ENCODE results near the gene HIPK2. TPM values are rescaled to one million over a fixed set of nuclear protein-coding genes. Genes with fewer than 3 reads are reported as not detected.

HIPK2 gene
- polyA plus RNA-seq, 3 donors = 1.6 to 12.1 (median 3.0) TPM

DNA sequence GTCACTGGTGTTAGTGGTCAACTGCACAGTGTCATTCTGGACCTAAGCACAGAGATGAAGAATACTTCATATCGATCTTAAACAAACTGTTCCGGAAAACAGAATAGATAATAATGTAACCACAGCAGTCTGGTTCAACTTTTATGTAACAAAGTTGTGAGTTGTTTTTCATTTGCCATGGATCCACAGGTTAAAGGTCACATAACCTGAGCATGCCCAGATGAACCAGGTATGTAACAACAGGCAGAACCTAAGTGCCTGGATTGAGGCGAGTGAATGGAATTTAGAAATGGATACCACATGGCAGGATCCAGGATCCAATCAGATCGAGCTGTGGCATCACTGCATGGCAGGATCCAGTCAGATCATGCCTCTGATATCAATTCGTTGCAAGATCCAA lies 167.2 kb downstream of the HIPK2 start:
- Mint-ChIP-seq H3K27me3 (ENCODE audit: low read depth in 3 of 3) (no peaks in the 10 kb centered on the region), H3K27ac (no peak overlapping the region), H3K9me3 (peaks cover 0 to 2% (median 0%) of the 10 kb centered on the region in 7 donors), H3K4me1 (no peaks in the 10 kb centered on the region), H3K4me3 (no peak overlapping the region), H3K36me3 (peaks cover 78 to 88% of the 10 kb centered on the region in 2 donors)
- 100% methylated on average over 3 of the region's 5 CpGs for WGBS (ENCODE audit: insufficient coverage)
- H3K9me3 ChIP-seq (replicated peaks in 1 of 2; ENCODE audit: control insufficient read depth in 1 of 2, insufficient read depth in 1 of 2, low read length in 2 of 2) = no peaks in the 10 kb centered on the region
- H3K4me2 ChIP-seq (replicated peaks; ENCODE audit: extremely low read depth, low read length, poor library complexity, severe bottlenecking) = no peak overlapping the region
- no peak overlapping the region for H3K9ac ChIP-seq (ENCODE audit: insufficient read depth, low read length, poor library complexity, severe bottlenecking)
- no peak for DNase-seq
- intact Hi-C loops (cut with micrococcal nuclease) = no loop called here
- no peaks in the 10 kb centered on the region for H3K27me3 ChIP-seq (ENCODE audit: control insufficient read depth in 2 of 2, insufficient read depth in 2 of 2, low read length in 2 of 2)
- H3K4me3 ChIP-seq (replicated peaks in 1 of 3; ENCODE audit: low read depth in 2 of 3, low read length in 3 of 3) = no peak overlapping the region
- H3K4me1 ChIP-seq (ENCODE audit: control insufficient read depth in 1 of 2, insufficient read depth in 2 of 2, low read length in 2 of 2) = no peaks in the 10 kb centered on the region
- H3K79me2 ChIP-seq (ENCODE audit: insufficient read depth, low read length) = no peaks in the 10 kb centered on the region
- peaks cover 7% of the 10 kb centered on the region for H4K20me1 ChIP-seq (ENCODE audit: insufficient read depth, low read length)
- H2AFZ ChIP-seq (ENCODE audit: insufficient read depth, low read depth, low read length, poor library complexity, severe bottlenecking) = no peak overlapping the region
- no peak overlapping the region for H3K27ac ChIP-seq (ENCODE audit: low read depth in 1 of 2, low read length in 2 of 2)
- H3K36me3 ChIP-seq (replicated peaks in 1 of 2; ENCODE audit: control insufficient read depth in 1 of 2, insufficient read depth in 2 of 2, low read length in 2 of 2) = peaks cover 84 to 97% of the 10 kb centered on the region in 2 donors
- TF ChIP-seq, protein P1, sequence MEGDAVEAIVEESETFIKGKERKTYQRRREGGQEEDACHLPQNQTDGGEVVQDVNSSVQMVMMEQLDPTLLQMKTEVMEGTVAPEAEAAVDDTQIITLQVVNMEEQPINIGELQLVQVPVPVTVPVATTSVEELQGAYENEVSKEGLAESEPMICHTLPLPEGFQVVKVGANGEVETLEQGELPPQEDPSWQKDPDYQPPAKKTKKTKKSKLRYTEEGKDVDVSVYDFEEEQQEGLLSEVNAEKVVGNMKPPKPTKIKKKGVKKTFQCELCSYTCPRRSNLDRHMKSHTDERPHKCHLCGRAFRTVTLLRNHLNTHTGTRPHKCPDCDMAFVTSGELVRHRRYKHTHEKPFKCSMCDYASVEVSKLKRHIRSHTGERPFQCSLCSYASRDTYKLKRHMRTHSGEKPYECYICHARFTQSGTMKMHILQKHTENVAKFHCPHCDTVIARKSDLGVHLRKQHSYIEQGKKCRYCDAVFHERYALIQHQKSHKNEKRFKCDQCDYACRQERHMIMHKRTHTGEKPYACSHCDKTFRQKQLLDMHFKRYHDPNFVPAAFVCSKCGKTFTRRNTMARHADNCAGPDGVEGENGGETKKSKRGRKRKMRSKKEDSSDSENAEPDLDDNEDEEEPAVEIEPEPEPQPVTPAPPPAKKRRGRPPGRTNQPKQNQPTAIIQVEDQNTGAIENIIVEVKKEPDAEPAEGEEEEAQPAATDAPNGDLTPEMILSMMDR (IDR thresholded peaks at IDR 0.05) = no peak

DNA sequence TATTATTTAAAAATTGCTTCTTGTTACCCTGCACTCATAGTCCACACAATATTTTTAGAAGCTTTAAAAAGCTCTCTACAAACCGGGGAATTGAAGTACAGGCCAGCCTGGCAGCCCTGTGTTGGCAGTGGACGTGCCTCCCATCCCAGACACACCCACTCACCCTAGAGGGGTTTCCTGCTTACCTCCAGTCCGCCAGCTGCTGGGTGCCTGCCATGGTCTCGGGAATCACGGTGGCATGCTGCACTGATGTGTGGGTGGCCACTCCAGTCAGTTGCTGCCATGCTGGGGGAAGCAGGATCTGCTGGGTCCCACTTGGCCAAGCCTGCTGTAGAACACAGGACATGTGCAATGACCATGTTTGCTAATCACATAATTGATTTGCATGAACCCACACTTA lies 173.9 kb downstream of the HIPK2 start:
- H3K27ac Mint-ChIP-seq = no peak overlapping the region
- H3K36me3 Mint-ChIP-seq = peaks cover 41 to 52% of the 10 kb centered on the region in 2 donors
- H3K9me3 Mint-ChIP-seq = peaks cover 0 to 2% (median 0%) of the 10 kb centered on the region in 7 donors
- H3K79me2 ChIP-seq (ENCODE audit: insufficient read depth, low read length) = no peaks in the 10 kb centered on the region
- no peaks in the 10 kb centered on the region for H3K27me3 Mint-ChIP-seq (ENCODE audit: low read depth in 3 of 3)
- H3K4me1 ChIP-seq (ENCODE audit: control insufficient read depth in 1 of 2, insufficient read depth in 2 of 2, low read length in 2 of 2) = no peaks in the 10 kb centered on the region
- no peaks in the 10 kb centered on the region for H3K9me3 ChIP-seq (replicated peaks in 1 of 2; ENCODE audit: control insufficient read depth in 1 of 2, insufficient read depth in 1 of 2, low read length in 2 of 2)
- no peak for DNase-seq
- no peak overlapping the region for H2AFZ ChIP-seq (ENCODE audit: insufficient read depth, low read depth, low read length, poor library complexity, severe bottlenecking)
- TF ChIP-seq, protein P1 (IDR thresholded peaks at IDR 0.05) = no peak
- no peak overlapping the region for H3K4me3 Mint-ChIP-seq
- WGBS (ENCODE audit: insufficient coverage) = 90% methylated on average over 4 of the region's 5 CpGs
- intact Hi-C loops (cut with micrococcal nuclease) = loop anchor here (5.0 to 10.0 kb wide), 2 partner anchors 398 to 741 kb away; no protein-coding TSS in a partner anchor
- no peak overlapping the region for H3K4me2 ChIP-seq (replicated peaks; ENCODE audit: extremely low read depth, low read length, poor library complexity, severe bottlenecking)
- H3K27me3 ChIP-seq (ENCODE audit: control insufficient read depth in 2 of 2, insufficient read depth in 2 of 2, low read length in 2 of 2) = no peaks in the 10 kb centered on the region
- H3K4me1 Mint-ChIP-seq = no peaks in the 10 kb centered on the region
- H3K36me3 ChIP-seq (replicated peaks in 1 of 2; ENCODE audit: control insufficient read depth in 1 of 2, insufficient read depth in 2 of 2, low read length in 2 of 2) = peaks cover 74 to 97% of the 10 kb centered on the region in 2 donors
- no peaks in the 10 kb centered on the region for H4K20me1 ChIP-seq (ENCODE audit: insufficient read depth, low read length)
- H3K27ac ChIP-seq (ENCODE audit: low read depth in 1 of 2, low read length in 2 of 2) = no peak overlapping the region
- H3K9ac ChIP-seq (ENCODE audit: insufficient read depth, low read length, poor library complexity, severe bottlenecking) = no peak overlapping the region
- no peak overlapping the region for H3K4me3 ChIP-seq (replicated peaks in 1 of 3; ENCODE audit: low read depth in 2 of 3, low read length in 3 of 3)

All from CD14-positive monocyte (primary cell).